HG03565 (cell line): ENCODE measurements around the gene VAC14.
"Not testable (repeated sequence)": the region's sequence is repeated elsewhere in the genome, so short reads cannot be mapped to it uniquely, and the experiment has no call there.

Source experiments
- ATAC-seq: cut with Tn5 transposase; IDR thresholded peaks from one replicate; pipeline ENCODE4 v1.9.1; 2021; ENCODE audit warnings: mild to moderate bottlenecking, moderate library complexity; ENCODE audit not compliant: unreplicated experiment

Gene VAC14

DNA sequence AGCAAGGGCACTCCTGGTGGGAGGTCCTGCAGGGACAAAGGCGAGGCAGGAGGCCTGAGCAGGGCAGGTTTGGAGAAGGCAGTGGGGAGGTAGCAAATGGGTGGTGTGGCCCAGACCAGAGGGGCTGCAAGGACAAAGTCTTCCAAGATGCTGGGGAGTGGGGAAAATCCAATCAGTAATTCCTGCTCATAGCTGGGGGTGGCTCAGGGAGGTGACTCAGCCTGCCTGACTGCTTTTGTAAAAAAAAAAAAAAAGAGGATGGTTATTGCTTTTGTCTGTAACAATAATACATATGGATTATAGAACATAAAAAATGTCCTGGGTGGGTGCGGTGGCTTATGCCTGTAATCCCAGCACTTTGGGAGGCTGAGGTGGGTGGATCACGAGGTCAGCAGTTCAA is 149.4 kb downstream of the VAC14 start:
- ATAC-seq: no peak

DNA sequence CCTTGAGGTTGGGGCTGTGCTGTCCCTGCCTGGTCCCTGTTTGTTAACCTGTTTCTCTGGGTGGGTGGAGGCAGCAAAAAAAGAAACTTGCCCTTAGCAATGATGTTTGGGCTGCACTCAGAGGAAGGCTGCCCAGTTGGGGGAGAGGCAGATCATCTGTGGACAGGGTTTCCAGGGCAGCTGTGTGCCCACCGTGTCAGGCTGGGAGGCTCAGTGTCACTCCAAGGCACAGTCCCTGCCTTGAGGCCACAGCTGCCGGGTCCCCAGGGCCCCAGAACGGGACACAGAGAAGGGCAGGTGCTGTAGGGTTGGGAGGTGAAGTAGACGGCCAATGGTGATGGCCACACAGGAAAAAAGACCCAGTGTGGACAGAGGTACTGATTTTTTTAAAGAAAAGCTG is 150.7 kb downstream of the VAC14 start:
- no peak for ATAC-seq

GRCh38 chr16:70649300-70649699 is 151.7 kb downstream of the VAC14 start:
- ATAC-seq: no peak

- no peak for ATAC-seq
Observed at GRCh38 chr16:70648606-70649005, 152.4 kb downstream of the VAC14 start.

DNA sequence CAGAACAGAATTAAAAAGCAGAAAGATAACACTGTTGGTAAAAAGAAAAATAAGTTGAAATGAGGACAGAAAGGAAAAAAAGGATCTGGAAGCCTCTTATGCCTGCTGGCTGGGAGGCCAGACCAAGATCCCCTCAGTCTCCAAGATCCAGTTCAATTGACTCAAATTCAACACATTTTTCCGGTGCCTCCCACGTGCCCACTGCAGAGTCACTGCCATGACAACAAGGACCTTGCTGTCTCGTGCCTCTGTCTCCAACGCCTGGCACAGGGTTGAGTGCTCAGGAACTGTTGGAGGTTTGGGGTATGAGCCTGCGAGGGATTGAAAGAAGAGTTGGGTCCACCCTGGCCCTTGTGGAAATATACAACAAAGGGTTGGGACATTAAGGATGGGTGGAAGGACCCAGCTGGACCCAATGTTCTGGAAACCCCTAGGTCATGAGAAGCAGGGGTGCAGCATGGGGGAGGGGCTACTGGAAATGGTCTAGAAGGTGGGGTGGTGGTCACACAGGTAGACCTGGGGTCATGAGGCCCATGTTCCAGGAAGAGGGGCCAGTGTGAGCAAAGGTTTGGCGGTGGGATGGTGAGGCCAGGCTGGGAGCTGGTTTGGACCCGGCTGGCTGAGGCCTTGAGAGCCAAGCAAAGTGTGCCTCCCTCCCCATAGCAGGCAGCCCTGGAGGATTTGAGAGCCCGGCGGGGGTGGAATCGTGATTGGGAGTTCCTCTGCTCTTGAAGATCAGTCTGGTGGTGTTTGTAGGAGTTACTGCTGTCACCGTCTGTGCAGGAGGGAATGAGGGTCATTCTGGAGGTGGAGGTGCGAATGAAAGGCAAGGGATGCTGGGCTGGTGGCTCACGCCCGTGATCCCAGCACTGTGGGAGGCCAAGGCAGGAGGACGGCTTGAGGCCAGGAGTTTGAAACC is 153.3 kb downstream of the VAC14 start:
- ATAC-seq: no peak

DNA sequence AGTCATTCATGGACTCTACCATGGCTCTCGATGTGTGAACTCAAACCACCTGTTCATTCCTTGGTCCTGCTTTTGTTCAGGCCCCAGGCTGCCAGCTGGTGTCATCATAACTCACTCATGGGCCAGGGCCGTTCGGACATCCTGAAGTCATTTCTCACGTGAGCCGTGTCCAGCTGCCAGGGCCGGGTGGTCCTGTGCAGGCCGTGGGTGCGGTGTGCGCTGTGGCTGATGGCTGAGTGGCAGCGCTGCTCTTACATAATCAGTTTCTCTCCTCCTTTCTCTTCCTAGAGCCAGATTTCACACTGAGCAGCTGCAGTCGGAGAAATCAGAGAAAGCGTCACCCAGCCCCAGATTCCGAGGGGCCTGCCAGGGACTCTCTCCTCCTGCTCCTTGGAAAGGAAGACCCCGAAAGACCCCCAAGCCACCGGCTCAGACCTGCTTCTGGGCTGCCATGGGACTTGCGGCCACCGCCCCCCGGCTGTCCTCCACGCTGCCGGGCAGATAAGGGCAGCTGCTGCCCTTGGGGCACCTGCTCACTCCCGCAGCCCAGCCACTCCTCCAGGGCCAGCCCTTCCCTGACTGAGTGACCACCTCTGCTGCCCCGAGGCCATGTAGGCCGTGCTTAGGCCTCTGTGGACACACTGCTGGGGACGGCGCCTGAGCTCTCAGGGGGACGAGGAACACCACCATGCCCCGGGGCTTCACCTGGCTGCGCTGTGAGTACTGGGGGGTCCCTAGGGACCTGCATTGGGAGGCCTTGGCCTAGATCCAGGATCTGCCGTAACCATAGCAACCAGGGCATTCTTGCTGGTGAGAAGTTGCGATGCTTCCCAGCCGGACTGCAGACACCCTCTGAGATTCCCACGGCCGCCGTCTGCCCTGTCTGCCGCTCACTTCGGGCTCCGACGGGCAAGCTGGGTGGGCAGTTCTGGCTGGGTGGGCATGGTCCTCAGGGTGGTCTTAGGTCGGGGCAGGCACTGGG is 154.4 kb downstream of the VAC14 start, which contains the start of gene IL34:
Gene IL34 (plus strand): TSS at position 300 of the 982 bp plus-strand sequence. CDS start 389 bp downstream, at position 689.
- ATAC-seq: no peak

- ATAC-seq: no peak
Observed at GRCh38 chr16:70644763-70645597, 156.0 kb downstream of the VAC14 start.

DNA sequence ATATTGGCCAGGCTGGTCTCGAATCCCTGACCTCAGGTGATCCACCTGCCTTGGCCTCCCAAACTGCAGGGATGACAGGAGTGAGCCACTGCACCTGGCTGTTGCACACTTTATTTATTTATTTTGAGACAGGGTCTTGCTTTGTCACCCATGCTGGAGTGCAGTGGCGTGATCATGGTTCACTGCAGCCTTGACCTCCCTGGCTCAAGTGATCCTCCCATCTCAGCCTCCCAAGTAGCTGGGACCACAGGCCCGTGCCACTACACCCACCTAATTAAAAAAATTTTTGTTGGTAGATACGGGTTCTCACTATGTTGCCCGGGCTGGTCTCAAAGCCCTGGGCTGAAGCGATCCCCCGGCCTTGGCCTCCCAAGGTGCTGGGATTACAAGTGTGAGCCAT is 157.7 kb downstream of the VAC14 start:
- not testable (repeated sequence) for ATAC-seq

DNA sequence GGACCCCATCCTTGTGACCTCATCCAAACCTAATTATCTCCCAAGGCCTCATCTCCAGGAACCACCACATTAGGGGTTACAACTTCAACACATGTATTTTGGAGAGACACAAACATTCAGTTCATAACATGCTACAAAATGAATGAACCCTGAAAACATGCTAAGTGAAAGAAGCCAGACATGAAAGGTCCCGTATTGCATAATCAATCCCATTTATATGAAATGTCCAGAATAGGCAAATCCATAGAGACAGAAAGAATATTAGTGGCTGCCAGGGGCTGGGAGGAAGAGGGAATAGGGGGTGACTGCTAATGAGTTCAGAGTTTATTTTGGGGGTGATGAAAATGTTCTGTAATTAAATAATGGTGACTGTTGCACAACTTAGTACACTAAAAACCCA is 158.3 kb downstream of the VAC14 start:
- ATAC-seq: no peak

DNA sequence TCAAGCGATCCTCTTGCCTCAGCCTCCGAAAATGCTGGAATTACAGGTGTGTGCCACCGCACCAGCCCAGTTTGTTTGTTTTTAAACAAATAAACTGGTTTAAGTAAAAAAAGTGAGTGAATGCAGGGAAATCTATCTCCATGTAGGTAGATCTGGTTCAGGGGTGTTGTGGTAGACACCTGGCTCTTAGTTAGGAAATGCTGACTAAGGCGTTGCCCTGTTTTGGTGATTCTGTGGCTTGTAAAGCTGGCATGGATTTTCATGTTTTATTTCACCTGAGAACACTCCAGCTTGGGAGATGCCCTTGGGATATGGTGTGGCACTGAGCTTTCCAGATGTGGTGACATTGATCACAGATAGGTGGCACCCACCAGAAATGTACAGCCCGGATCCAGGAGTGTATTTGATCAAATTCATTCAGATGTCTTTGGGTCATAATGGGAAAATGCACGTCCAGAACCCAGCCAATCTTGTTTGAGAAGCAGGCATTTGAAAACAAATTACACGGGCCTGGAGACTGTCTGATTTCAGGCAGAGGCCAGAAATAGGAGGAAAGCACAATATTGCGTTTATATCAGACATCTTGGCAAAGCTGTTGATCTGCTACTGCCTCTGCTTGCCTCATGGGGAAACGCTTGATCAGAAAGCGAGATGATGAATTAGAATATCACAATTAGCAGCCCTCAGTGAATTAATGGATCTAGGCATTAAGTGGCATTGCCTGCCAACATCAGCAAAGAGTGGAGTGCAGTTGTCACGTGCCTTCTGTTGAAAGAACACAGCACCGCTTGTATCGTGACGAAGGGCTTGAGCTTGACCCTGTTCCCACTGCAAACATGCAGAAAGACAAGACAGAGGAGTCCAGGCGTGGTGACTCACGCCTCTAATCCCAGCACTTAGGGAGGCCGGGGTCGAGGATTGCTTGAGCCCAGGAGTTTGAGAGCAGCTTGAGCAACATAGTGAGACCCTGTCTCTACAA is 161.9 kb downstream of the VAC14 start:
- ATAC-seq: no peak
